ENCODE measurements around the gene CHMP6.
A peak's percentile ranks its signal among the peaks of the same experiment; 100 is the strongest.

Gene CHMP6

DNA sequence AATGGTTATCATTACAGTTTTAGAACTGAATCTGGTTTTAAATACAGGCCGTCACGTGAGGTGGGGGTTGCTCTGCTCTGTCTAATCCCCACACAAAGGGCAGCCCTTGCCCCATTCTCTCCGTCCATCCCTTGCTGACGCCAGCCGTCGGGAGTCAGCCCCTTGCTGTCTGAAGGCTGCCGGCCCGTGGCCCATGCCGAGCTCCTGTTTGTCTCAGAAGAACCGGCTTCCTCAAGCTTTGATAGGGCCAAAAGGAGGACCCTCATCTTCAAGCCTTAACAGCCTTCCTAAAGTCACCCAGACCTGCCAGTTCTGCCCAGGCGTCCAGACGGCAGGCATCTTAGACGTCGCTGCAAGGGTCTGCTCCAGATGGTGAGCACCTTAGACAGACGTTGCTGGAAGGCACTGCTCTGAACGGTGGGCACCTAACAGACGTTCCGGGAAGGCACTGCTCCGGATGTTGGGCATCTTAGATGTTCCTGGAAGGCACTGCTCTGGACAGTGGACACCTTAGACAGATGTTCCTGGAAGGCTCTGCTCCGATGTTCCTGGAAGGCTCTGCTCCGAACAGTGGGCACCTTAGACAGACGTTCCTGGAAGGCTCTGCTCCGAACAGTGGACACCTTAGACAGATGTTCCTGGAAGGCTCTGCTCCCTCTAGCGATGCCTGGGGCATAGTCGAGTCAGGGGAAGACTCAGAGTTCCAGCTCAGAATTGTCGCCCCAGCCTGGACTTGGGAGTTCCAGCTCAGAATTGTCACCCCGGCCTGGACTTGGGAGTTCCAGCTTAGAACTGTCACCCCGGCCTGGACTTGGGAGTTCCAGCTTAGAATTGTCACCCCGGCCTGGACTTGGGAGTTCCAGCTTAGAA lies 35.1 kb upstream of the CHMP6 start:
- no peak for DNase-seq (ENCODE audit: low read depth in 2 of 2)

DNA sequence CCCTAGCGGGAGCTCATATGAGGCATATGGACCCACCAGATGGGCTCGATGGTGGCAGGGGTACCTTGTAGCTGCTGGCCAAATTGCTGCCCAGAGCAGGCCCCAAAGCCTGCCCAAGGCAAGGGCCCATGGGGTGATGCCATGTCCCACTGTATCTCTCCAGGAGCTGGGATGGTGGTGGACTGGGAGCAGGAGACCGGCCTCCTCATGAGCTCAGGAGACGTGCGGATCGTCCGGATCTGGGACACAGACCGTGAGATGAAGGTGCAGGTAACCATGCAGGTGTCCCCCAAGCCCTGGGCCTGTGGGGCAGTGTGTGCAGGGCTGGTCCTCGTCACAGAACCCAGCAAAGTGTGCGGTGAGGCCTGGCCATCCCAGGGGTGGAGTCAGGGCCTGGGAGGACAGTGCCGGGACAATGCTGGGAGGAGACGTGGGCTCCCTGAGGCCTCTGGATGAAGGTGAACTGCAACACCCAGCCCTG lies 34.1 kb upstream of the CHMP6 start:
- no peak for DNase-seq (ENCODE audit: low read depth in 2 of 2)

DNA sequence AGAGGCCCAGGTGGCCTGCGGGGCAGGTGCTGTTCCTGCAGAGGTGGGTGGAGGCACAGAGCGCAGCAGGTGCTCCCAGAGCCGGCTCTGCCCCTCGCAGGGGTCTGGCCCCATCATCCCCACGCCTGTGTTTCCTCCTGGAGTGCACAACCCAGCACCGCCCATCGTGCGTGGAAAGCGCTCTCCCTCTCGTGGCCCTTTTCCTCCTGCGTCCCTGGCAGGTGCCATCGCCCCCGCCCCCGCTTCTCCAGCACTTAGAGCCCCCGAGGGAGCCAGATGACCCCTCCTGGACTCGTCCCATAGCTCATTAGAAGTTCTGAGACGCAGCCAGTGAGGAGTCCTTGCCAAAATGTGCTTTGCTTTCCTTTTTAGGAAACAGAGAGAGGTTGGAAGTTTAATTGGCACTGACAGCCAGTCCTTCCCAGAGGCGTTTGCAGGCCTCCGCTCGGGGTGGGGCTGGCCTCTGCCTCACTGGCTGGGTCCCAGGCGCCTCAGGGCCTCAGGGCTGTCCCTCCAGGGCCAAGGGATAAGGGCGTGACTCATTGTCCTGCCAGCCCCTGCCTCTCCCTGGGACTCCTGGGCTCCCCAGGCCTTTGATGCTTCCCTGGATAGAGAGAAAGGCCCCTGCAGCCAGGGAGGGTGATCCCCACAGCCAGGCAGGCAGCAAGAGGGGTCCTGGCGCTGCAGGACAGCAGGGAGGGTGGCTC lies 32.2 kb upstream of the CHMP6 start:
- no peak for DNase-seq (ENCODE audit: low read depth in 2 of 2)

DNA sequence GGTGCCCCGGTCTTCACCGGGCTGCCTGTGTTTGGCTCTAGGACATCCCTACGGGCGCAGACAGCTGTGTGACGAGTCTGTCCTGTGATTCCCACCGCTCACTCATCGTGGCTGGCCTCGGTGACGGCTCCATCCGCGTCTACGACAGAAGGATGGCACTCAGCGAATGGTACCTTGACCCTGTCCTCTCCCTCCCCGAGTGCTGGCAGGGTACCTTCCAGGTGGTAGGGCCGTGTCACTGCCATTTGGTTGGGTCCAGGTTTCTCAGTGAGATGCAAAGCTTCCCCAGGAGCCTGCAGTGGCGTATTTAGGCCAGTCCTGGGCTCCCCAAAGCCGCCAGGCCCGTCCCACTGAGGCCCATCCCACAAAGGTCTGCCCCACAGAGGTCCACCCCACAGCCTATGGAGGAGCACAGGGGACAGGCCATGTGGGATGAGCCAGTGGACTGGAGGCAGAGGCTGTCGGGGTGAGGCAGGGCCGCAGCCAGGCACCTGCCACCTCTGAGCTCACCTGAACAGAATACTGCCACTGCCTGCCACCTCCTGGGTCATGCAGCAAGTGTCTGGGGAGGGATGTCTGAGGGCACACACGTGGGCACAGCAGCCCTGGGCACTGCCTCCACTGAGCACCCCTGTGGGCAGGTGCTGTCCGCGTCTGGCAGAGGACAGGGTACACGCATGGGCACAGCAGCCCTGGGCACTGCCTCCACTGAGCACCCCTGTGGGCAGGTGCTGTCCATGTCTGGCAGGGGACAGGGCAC lies 31.4 kb upstream of the CHMP6 start:
- no peak for DNase-seq (ENCODE audit: low read depth in 2 of 2)

DNA sequence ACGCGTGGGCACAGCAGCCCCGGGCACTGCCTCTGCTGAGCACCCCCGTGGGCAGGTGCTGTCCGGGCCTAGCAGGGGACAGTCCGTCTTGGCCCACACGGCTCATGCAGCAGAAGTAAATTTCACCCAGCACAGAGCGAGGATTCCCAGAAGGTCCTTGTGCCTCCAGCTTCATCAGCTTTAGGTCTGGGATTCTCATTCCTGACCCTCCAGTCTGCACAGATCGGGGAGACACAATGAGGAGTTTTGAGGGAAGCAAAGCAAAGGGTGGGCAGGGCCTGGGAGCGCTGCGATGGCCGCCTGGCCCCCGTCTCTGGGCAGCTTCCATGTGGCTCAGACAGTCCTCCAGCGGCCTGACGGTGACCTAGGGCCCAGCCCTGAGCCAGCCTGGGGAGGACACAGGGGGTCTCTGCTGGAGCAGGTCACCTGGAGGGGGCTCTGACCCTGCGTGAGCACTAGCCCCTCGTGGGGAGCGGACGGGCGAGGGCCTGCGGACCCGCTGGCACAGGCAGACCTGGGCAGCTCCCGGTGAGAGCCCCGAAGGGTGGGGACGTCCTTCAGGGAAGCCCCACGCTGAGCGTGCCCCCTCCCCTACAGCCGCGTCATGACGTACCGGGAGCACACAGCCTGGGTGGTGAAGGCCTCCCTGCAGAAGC lies 30.7 kb upstream of the CHMP6 start:
- DNase-seq (ENCODE audit: low read depth in 2 of 2): no peak

DNA sequence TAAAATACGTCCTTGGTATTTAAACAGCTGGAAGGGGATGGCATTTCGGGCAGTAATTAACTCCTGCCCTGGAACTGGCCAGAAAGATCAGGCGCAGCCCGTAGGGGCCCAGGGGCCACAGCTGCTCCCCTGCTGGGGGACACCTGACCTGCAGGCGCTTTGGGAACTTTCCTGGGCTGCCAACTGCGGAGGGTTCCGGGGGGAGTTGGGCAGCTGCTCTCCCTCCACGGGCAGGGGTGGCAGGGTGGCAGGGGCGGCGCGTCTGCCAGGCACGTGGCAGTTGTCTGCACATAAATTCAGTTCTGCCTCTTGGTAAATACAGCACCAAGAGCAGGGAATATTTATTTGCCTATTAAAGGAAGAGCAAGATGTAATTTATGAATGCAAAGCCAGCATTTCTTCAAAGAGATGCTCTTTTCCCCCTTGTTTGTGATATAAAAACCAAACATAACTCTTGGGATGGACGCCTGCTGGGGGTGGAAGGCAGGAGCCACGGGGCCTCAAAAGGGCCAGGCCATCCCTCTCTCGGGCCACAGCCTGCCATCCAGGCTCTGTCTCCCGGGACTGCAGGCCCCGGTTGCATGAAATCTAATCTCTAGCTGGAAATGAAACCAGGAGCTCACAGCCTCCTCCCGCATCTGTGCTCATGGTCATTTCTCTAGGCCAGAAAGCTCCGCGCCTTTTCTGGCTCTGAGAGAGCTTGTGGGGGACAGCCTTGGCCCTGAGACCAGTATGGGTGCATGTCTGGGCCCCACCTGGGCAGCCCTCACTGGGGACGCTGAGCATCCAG lies 29.9 kb upstream of the CHMP6 start:
- no peak for DNase-seq (ENCODE audit: low read depth in 2 of 2)

DNA sequence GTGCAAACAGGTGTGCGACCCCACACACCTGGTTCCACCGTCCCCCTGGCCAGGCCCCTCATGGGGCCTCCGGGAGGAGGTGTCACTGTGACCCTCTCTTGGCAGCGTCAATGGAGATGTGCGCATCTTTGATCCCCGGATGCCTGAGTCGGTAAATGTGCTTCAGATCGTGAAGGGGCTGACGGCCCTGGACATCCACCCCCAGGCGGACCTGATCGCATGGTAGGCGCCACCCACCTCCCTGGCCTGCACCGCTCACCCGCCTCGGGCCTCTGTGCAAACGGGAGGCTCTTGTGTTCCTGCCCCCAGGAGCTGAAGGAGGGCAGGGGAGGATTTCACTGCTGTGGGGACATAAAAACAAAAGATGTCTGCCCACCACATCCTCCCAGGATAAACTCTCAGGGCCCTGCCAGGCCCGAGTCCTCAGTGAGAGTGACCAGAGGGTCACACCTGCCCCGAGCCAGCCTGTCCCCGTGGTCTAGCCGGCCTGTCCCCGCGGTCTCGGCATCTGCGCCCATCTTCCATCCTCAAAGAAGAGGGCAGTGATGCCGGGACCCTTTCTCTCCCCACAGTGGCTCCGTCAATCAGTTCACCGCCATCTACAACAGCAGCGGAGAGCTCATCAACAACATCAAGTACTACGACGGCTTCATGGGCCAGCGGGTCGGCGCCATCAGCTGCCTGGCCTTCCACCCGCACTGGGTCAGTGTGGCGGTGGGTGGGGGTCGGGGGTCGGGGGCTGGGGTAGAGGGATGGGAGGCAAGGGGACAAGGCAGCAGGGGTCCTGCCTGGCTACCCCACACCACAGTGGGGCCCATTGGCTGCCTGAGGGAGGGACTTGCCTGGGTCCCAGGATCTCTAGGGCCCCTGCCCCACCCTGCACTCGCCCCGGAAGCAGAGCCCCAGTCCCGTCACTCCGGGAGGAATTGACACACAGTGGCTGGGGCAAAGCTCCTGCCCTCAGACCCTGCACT lies 29.0 kb upstream of the CHMP6 start:
- no peak for DNase-seq (ENCODE audit: low read depth in 2 of 2)

DNA sequence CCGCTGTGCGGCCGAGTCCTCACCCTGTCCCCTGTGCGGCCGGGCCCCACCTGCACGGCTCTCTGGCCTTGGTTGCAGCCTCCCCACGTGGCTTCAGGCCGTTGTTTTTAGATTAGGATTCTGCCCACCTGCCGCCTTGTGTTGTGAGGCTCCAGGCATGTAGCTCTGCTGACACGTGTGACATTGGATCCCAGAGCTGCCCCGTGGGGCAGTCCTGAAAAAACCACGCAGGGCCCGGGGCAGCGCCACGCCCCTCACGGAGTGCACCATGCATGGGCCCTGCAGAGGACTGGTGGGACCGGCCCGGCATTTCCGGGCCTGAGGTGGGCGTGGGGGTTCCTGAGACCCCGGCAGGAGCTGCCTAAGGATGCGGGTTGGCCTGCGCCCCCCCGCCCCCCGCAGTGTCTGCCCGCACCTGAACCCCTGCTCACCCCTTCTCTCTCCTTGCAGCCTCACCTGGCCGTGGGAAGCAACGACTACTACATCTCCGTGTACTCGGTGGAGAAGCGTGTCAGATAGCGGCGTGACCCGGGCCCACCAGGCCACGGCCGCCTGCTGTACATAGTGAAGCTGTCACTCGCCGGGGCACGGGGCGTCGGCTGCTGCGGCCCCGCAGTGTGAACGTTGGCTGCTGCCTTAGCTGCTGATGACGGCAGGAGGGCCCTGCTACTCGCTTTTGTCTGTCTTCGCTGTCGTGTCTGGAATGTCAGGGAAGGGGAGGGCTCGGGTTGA lies 27.7 kb upstream of the CHMP6 start:
- DNase-seq (ENCODE audit: low read depth in 2 of 2): no peak

DNA sequence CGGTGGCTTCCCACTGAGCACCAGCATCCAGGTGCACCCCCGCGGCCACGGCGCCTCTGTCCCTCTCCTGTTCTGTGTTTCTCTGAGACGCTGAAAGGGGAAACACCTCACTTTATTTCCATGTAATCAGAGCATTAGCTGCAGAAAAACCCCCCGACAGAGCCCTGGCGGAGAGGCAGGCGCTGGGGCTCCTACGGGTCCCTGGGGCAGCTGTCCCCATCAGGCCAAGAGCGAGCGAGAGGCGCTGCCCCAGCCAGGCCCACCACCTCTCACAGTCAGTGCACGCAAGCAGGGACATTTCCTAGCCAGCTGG lies 27.1 kb upstream of the CHMP6 start:
- no peak for DNase-seq (ENCODE audit: low read depth in 2 of 2)

DNA sequence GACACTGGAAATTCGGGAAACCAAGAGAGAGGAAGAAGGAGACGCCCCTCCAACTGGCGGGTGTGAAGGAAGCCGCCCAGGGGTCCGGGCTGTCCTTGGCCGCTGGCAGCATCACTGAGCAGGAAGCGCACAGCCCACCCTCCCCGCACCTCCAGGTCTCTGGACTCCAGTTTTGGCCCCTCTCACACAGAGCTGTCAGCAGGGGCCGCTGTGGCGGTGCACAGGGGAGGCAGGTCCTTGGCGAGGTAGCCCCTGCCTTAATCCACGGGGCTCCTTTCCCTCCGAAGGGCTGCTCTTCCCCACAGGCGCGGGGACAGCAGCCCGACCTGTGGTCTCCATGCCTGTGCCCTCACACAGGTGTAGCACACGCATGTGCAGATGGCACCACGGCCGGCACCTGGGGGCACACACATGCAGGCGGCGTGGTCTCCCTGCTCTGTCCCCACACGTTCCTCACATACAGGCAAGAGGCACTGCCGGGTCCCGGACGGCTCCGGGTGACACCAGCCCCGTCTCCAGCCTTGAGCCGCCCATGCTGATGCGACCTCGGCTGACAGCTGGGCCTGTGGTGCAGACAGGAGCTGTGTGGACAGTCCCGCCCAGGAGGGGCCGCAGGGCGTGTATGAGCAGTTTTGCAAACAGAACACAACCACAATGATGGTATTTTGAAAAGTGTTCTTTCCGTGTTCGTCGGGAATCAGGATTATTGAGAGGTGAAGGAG lies 26.6 kb upstream of the CHMP6 start:
- DNase-seq (ENCODE audit: low read depth in 2 of 2): no peak

DNA sequence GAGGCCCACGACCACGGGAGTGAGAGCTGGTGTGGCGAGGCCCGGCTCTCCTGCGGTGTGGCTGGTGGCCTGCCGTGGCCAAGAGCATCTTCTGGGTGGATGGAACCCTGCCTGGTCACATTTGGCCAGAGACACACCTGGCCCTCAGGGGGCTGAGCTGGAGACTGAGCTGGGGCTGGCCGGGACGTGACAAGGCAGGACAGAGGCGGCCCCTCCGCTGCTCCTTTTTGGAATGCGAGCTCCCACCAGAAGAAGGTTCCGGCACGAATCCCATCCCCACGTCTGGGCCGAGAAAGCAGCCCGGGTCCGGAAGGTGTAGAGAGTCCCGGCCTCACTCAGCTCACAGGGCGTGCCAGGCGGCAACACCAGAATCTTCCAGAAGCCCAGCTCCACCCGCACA lies 26.0 kb upstream of the CHMP6 start:
- DNase-seq (ENCODE audit: low read depth in 2 of 2): no peak

DNA sequence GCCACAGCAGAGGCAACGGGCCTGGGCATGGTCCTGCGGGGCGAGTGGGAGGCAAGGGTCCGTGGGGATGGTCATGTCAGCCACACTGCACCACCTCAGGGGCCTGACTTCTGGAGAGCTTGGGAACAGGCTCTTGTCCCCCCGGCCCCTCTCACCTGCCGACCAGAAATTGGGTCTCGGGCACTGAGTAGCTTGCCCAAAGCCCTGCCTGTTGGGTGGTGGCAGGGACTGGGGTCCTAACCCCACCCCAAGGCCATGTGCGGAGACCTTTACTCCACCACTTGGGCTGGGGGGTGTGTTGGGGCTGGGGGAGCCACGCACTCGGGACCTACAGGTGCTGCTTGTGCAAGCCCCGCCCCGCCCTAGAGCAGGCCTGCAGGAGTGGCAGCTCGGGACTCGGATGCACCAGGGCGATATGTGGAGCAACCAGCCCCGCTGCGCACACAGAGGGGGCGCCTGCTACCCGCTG lies 24.2 kb upstream of the CHMP6 start:
- DNase-seq (ENCODE audit: low read depth in 2 of 2): no peak

DNA sequence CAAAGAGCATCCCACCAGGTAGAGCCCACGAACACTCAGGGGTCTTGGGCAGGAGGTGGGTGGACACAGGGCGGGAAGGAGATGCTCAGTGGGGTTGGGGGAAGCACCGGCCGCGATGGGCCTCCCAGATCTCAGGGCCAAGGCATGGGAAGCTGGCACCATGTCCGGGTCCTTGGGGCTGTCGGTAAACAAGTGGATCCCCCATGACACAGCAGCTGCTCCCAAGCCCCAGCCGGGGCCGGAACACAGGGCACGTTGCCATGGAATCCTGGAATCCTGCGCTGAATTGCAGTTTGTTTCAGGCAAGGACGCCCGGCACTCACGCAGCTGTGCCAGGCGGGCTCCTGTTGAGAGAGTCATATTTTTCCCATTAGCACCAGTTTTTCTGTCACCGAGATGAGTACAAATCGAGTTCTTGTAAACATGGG lies 23.0 kb upstream of the CHMP6 start:
- DNase-seq (ENCODE audit: low read depth in 2 of 2): no peak

DNA sequence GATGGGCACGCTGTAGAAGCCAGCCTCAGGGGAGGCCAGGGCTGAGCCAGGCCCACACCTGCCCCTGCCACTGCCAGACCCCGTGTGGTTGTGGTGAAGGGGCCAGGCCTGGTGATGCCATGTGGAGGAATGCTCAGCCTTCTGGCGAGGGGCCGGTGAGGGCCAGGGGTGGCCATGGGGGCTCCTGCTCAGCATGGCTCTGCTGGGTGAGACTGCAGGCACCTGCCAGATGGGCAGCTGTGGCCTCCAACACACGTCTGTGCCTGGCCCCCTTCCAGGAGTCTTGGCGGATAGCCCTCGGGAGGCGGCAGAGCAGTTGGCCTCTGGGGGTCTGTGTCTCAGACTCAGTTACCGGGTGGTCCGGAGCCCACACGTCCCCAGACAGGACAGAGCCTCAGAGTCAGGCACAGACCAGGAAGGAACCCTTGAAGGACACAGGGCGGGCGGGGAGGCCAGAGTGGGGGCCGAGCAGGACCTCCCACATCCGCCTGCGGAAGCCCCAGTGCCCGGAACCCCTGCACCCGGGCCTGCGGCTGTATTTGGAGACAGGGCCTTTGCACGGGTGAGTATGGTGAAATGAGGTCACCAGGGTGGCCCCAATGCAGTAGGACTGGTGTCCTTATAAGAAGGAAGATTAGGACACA lies 22.5 kb upstream of the CHMP6 start:
- DNase-seq (ENCODE audit: low read depth in 2 of 2): no peak

DNA sequence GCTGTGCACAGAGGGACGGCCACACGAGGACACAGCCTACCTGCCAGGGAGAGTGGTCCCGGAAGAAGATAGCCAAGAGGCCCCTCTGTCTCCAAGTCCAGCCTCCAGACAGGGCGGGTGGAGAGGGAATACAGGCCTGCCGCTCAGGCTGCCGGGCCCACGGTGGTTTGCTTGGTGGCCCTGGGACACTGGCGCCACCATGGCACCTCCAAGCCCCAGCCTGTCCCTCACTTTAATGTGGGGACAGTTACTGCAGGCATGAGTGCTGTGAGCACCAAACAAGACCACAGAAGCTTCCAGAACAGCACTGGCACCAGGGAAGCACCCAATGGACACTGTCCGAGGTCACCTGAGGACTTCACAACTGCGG lies 22.0 kb upstream of the CHMP6 start:
- no peak for DNase-seq (ENCODE audit: low read depth in 2 of 2)

DNA sequence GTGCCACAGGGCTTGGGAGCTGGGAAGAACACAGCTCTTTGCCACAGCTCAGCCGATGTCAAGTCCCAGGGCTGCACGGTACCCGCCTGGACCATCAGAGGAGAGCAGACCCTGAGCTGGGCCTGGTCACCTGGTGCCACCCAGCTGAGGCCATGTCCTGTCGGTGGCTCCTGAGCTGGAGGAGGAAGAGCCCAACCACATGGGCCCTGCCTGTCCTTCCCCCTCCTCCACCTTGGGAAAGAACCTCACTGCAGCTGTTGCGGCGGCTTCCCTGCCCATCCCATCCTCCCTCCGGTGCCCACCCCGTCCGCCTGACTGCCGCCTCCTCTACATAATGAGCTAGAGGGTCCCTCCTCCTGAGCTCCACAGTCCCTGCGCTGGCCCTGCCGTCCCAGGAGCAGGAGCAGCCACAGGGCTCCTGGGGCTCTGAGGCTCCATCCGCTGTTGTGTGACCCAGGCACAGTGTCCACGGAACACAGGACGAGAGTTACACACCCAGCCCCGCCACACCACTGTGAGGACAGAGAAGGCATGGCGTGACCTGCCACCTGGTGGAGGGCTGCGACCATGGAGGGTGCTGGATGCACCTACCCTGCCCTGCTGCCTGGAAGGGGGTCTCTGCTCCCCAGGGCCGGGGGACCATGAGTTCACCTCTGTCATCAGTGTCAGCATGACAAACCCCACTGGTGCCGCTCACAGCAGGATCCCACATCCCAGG lies 21.4 kb upstream of the CHMP6 start:
- peak in 1 of 2 experiments; percentile 33 for DNase-seq (ENCODE audit: low read depth in 2 of 2)
